Esophagus muscularis mucosa (tissue), 4 donors: ENCODE results near the gene FAM222A. TPM values are rescaled to one million over a fixed set of nuclear protein-coding genes. Genes with fewer than 3 reads are reported as not detected.

Experiments used
- DNase-seq: peaks from one replicate; pipeline ENCODE4 v3.0.0-alpha.2; 2017; ENCODE audit errors: extremely low spot score
- H3K27ac ChIP-seq, 4 donors: fragments of 200-600 bp; sonication (generic); replicated peaks in 1 of 4; 1 replicate in 3 of 4; 2 replicates in 1 of 4; pipeline ENCODE4 v1.5.1; 2016 to 2019; ENCODE audit warnings: mild to moderate bottlenecking in 1 of 4
- H3K27me3 ChIP-seq, 4 donors: fragments of 200-600 bp; sonication (generic); one replicate each; pipeline versions ENCODE4 v1.5.1 to v1.6.0; 2016 to 2019
- H3K36me3 ChIP-seq, 4 donors: fragments of 200-600 bp; sonication (generic); one replicate each; pipeline ENCODE4 v1.5.1; 2016 to 2019
- H3K4me1 ChIP-seq, 4 donors: fragments of 200-600 bp; sonication (generic); one replicate each; pipeline ENCODE4 v1.5.1; 2016 to 2019
- H3K4me3 ChIP-seq, 4 donors: fragments of 200-600 bp; sonication (generic); 1 replicate in 2 of 4; 2 replicates in 2 of 4; pipeline ENCODE4 v1.5.1; 2016 to 2019; ENCODE audit warnings: mild to moderate bottlenecking in 4 of 4, moderate library complexity in 1 of 4
- H3K9me3 ChIP-seq, 4 donors: fragments of 200-600 bp; sonication (generic); 1 replicate in 3 of 4; 2 replicates in 1 of 4; pipeline ENCODE4 v1.5.1; 2016 to 2019
- EP300 ChIP-seq: sonication (generic); formaldehyde crosslinking; IDR thresholded peaks from one replicate; pipeline ENCODE4 v1.6.1; 2017; ENCODE audit warnings: antibody characterized with exemption
- POLR2A ChIP-seq: fragments of 450-650 bp; IDR thresholded peaks from one replicate; pipeline ENCODE4 v1.6.1; 2017; ENCODE audit warnings: antibody characterized with exemption, moderate library complexity, mild to moderate bottlenecking, low read depth
- POLR2AphosphoS5 ChIP-seq, 2 donors: sonication (generic); formaldehyde crosslinking; IDR thresholded peaks; one replicate each; pipeline ENCODE4 v1.6.1; 2017; ENCODE audit warnings: antibody characterized with exemption in 2 of 2
- WGBS: methylation state at CpG from one replicate; pipeline ENCODE4 v1.1.5; 2018; 5-methylcytosine and 5-hydroxymethylcytosine counted together
- intact Hi-C: fragments of 100-400 bp; cut with DNase I; formaldehyde crosslinking; loops from one replicate; pipeline ENCODE4 v1.15.1; 2023
- total RNA-seq, 4 donors: library from RNA; depleted of rRNA; stranded (reverse); fragments of >200 nt; gene quantifications; one replicate each; pipeline versions ENCODE4 v1.1.0 to v1.2.1, GENCODE V29; 2016
- TF ChIP-seq, protein P1 (sequence below), 3 experiments: fragments of 200-600 bp in 2 of 3; fragments of 450-650 bp in 1 of 3; sonication (generic) in 2 of 3; IDR thresholded peaks; one replicate each; pipeline ENCODE4 v1.5.1; 2017 to 2019; ENCODE audit warnings: antibody characterized with exemption in 3 of 3, mild to moderate bottlenecking in 2 of 3, moderate library complexity in 1 of 3

FAM222A gene
- total RNA-seq, 4 donors from 2014 or later: 0.42 to 3.8 (median 3.2) TPM

GRCh38 chr12:109775172-109775881 is 61.7 kb downstream of the FAM222A start:
- DNase-seq: no peak
- Histone ChIP-seq H3K9me3 (peaks cover 0 to 15% (median 9%) of the 10 kb centered on the region in 4 donors), H3K4me1 (peaks cover 6 to 20% (median 14%) of the 10 kb centered on the region in 4 donors), H3K4me3 (no peak overlapping the region), H3K27ac (no peak overlapping the region), H3K36me3 (no peaks in the 10 kb centered on the region), H3K27me3 (peaks cover 0 to 3% (median 0%) of the 10 kb centered on the region in 4 donors)
- TF ChIP-seq POLR2A: no peak
- TF ChIP-seq, protein P1, sequence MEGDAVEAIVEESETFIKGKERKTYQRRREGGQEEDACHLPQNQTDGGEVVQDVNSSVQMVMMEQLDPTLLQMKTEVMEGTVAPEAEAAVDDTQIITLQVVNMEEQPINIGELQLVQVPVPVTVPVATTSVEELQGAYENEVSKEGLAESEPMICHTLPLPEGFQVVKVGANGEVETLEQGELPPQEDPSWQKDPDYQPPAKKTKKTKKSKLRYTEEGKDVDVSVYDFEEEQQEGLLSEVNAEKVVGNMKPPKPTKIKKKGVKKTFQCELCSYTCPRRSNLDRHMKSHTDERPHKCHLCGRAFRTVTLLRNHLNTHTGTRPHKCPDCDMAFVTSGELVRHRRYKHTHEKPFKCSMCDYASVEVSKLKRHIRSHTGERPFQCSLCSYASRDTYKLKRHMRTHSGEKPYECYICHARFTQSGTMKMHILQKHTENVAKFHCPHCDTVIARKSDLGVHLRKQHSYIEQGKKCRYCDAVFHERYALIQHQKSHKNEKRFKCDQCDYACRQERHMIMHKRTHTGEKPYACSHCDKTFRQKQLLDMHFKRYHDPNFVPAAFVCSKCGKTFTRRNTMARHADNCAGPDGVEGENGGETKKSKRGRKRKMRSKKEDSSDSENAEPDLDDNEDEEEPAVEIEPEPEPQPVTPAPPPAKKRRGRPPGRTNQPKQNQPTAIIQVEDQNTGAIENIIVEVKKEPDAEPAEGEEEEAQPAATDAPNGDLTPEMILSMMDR (IDR thresholded peaks at IDR 0.05): peak; percentile 82 to 91 (median 85)
- intact Hi-C loops: loop anchor here (1.0 to 10.0 kb wide), 3 partner anchors 63 to 351 kb away; partner anchors contain the start of gene FAM222A
- 25% methylated on average over 8 of the region's 10 CpGs for WGBS

DNA sequence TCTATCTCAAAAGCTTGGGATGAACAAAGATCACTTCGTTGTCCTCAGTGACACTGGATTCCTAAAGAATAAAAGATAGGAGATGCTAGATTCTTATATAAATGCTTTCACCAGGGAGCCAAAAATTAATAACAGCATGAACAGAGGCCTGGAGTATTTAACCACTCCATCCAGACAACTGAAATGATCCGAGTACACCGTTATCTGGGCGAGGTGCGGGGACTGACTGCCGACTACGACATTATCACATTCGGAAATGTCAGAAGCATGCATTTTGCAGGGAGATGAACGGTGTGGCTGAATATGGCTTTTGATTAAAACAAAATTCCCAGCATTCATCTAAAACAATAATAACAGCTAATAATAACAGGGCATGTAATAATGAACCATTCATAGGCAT is 63.0 kb downstream of the FAM222A start:
- intact Hi-C loops: loop anchor here (5.0 to 10.0 kb wide), 2 partner anchors 64 to 352 kb away; partner anchors contain the start of gene FAM222A

DNA sequence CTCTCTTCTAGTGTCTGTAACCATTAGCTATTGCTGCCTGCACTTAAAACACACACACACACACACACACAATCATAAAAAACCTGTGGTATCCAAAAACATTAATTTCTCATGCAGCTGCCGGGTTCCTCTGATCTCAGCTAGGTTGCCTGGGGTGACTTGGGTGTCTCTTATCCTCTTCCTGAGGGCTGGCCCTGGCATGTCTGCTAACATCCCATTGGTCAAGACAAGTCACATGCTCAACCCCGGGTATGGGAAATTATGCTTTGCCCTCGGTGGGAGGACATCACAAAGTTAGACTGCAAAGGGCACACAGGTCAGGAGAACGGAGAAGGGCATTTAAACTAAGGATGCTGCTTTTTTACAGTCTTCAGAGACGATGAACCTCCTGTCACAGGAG is 63.9 kb downstream of the FAM222A start:
- TF ChIP-seq POLR2AphosphoS5 (IDR thresholded peaks at IDR 0.05) (no peak), EP300 (no peak), POLR2A (no peak)
- TF ChIP-seq, protein P1 (IDR thresholded peaks at IDR 0.05): no peak
- H3K9me3 ChIP-seq: peaks cover 0 to 15% (median 9%) of the 10 kb centered on the region in 4 donors
- H3K27me3 ChIP-seq: peaks cover 0 to 7% (median 0%) of the 10 kb centered on the region in 4 donors
- WGBS: 54% methylated on average over 5 of the region's 5 CpGs
- no peaks in the 10 kb centered on the region for H3K36me3 ChIP-seq
- H3K4me1 ChIP-seq: peaks cover 6 to 17% (median 11%) of the 10 kb centered on the region in 4 donors
- intact Hi-C loops: loop anchor here (5.0 to 10.0 kb wide), 2 partner anchors 65 to 353 kb away; partner anchors contain the start of gene FAM222A
- no peak for DNase-seq
- no peak overlapping the region for H3K27ac ChIP-seq
- H3K4me3 ChIP-seq: no peak overlapping the region

More for the DNA sequence above, 63.0 kb downstream of the FAM222A start:
- no peak for DNase-seq
- WGBS: 74% methylated on average over 9 of the region's 9 CpGs
- TF ChIP-seq, protein P1 (IDR thresholded peaks at IDR 0.05): no peak
- TF ChIP-seq POLR2AphosphoS5 (IDR thresholded peaks at IDR 0.05) (no peak), EP300 (no peak), POLR2A (no peak)
- Histone ChIP-seq H3K27me3 (peaks cover 0 to 3% (median 0%) of the 10 kb centered on the region in 4 donors), H3K36me3 (no peaks in the 10 kb centered on the region), H3K4me3 (no peak overlapping the region), H3K9me3 (peaks cover 0 to 15% (median 9%) of the 10 kb centered on the region in 4 donors), H3K27ac (no peak overlapping the region), H3K4me1 (peaks cover 6 to 20% (median 14%) of the 10 kb centered on the region in 4 donors)

GRCh38 chr12:109778684-109779083 is 65.1 kb downstream of the FAM222A start:
- Histone ChIP-seq H3K27ac (no peak overlapping the region), H3K9me3 (peaks cover 0 to 15% (median 9%) of the 10 kb centered on the region in 4 donors), H3K27me3 (peaks cover 0 to 18% (median 0%) of the 10 kb centered on the region in 4 donors), H3K4me1 (peaks cover under 1 to 6% (median 3%) of the 10 kb centered on the region in 4 donors), H3K4me3 (no peak overlapping the region), H3K36me3 (no peaks in the 10 kb centered on the region)
- 90% methylated on average over 1 of the region's 1 CpG for WGBS
- no peak for TF ChIP-seq EP300
- no peak for TF ChIP-seq POLR2A
- TF ChIP-seq, protein P1 (IDR thresholded peaks at IDR 0.05): no peak
- no peak for TF ChIP-seq POLR2AphosphoS5 (IDR thresholded peaks at IDR 0.05)
- intact Hi-C loops: loop anchor here (5.0 to 10.0 kb wide), 2 partner anchors 66 to 354 kb away; partner anchors contain the start of gene FAM222A
- DNase-seq: no peak
